Progenitor cell of endocrine pancreas (in vitro differentiated cells): Measurements from ENCODE around the gene DLG5. TPM values are rescaled to one million over a fixed set of nuclear protein-coding genes. Genes with fewer than 3 reads are reported as not detected.
A peak's percentile ranks its signal among the peaks of the same experiment; 100 is the strongest.

Experiments
- DNase-seq: peaks from one replicate; pipeline ENCODE4 v3.0.0; 2021; ENCODE audit warnings: low spot score; ENCODE audit not compliant: unreplicated experiment
- H3K27ac Mint-ChIP-seq: 2 replicates; pipeline ENCODE4 v1.8.0; 2021; ENCODE audit warnings: mild to moderate bottlenecking, moderate library complexity, mixed read lengths
- H3K27me3 Mint-ChIP-seq: 2 replicates; pipeline ENCODE4 v1.8.0; 2021; ENCODE audit warnings: mixed read lengths
- H3K36me3 Mint-ChIP-seq: 2 replicates; pipeline ENCODE4 v1.8.0; 2022; ENCODE audit warnings: mixed read lengths; ENCODE audit not compliant: insufficient read depth
- H3K4me1 Mint-ChIP-seq: 2 replicates; pipeline ENCODE4 v1.8.0; 2021; ENCODE audit warnings: low read depth, mixed read lengths
- H3K4me3 Mint-ChIP-seq: 2 replicates; pipeline ENCODE4 v1.8.0; 2021; ENCODE audit warnings: low read depth, mild to moderate bottlenecking, moderate library complexity, mixed read lengths
- H3K9me3 Mint-ChIP-seq: 2 replicates; pipeline ENCODE4 v1.8.0; 2021; ENCODE audit warnings: low read depth, mixed read lengths
- CTCF ChIP-seq: fragments of 200-600 bp; sonication (generic); IDR thresholded peaks from one replicate; pipeline ENCODE4 v1.5.0; 2021; ENCODE audit warnings: antibody characterized with exemption, mild to moderate bottlenecking; ENCODE audit not compliant: unreplicated experiment
- total RNA-seq: library from RNA; stranded (reverse); gene quantifications from 2 replicates; pipeline ENCODE4 v1.2.1, GENCODE V29; 2021

DLG5 gene
- total RNA-seq, 1 donor from 2014 or later: 149 TPM

GRCh38 chr10:77817541-77817940 lies 109.0 kb downstream of the DLG5 start:
- DNase-seq: no peak
- H3K27ac Mint-ChIP-seq: peak overlapping the region; percentile 84
- no peaks in the 10 kb centered on the region for H3K27me3 Mint-ChIP-seq
- no peaks in the 10 kb centered on the region for H3K9me3 Mint-ChIP-seq
- TF ChIP-seq CTCF: no peak
- H3K4me3 Mint-ChIP-seq: no peak overlapping the region
- peaks cover 29% of the 10 kb centered on the region for H3K36me3 Mint-ChIP-seq
- H3K4me1 Mint-ChIP-seq: no peaks in the 10 kb centered on the region

DNA sequence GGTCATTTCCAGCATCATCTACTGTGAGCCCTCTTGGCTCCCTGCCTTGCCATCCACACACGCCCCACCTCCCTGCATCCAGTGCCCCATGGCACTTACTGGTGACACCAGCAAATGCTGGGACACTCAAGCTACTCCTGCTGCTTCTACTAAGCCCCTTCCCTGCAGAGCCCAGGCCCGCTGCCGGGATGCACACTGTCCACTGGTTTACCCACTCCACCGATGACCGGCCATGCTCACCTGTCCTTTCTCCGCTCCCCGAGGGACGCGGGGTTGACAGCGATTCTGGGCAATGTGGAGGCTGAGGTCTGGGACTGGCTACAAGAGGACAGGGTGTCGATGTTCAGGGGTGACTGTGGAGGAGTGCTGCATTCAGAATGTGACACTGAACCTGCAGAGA lies 110.2 kb downstream of the DLG5 start:
- H3K4me3 Mint-ChIP-seq: no peak overlapping the region
- H3K4me1 Mint-ChIP-seq: no peaks in the 10 kb centered on the region
- no peak for TF ChIP-seq CTCF
- DNase-seq: no peak
- H3K9me3 Mint-ChIP-seq: no peaks in the 10 kb centered on the region
- H3K36me3 Mint-ChIP-seq: peaks cover 28% of the 10 kb centered on the region
- no peaks in the 10 kb centered on the region for H3K27me3 Mint-ChIP-seq
- H3K27ac Mint-ChIP-seq: peak overlapping the region; percentile 24

GRCh38 chr10:77812741-77813140 lies 113.8 kb downstream of the DLG5 start:
- peaks cover 31% of the 10 kb centered on the region for H3K36me3 Mint-ChIP-seq
- no peaks in the 10 kb centered on the region for H3K27me3 Mint-ChIP-seq
- H3K27ac Mint-ChIP-seq: no peak overlapping the region
- no peaks in the 10 kb centered on the region for H3K4me1 Mint-ChIP-seq
- no peak for TF ChIP-seq CTCF
- no peak for DNase-seq
- H3K9me3 Mint-ChIP-seq: no peaks in the 10 kb centered on the region
- no peak overlapping the region for H3K4me3 Mint-ChIP-seq

GRCh38 chr10:77811831-77812430 lies 114.6 kb downstream of the DLG5 start:
- DNase-seq: no peak
- Mint-ChIP-seq H3K4me1 (no peaks in the 10 kb centered on the region), H3K27ac (no peak overlapping the region), H3K9me3 (no peaks in the 10 kb centered on the region), H3K36me3 (peaks cover 24% of the 10 kb centered on the region), H3K4me3 (no peak overlapping the region), H3K27me3 (no peaks in the 10 kb centered on the region)
- TF ChIP-seq CTCF: no peak

DNA sequence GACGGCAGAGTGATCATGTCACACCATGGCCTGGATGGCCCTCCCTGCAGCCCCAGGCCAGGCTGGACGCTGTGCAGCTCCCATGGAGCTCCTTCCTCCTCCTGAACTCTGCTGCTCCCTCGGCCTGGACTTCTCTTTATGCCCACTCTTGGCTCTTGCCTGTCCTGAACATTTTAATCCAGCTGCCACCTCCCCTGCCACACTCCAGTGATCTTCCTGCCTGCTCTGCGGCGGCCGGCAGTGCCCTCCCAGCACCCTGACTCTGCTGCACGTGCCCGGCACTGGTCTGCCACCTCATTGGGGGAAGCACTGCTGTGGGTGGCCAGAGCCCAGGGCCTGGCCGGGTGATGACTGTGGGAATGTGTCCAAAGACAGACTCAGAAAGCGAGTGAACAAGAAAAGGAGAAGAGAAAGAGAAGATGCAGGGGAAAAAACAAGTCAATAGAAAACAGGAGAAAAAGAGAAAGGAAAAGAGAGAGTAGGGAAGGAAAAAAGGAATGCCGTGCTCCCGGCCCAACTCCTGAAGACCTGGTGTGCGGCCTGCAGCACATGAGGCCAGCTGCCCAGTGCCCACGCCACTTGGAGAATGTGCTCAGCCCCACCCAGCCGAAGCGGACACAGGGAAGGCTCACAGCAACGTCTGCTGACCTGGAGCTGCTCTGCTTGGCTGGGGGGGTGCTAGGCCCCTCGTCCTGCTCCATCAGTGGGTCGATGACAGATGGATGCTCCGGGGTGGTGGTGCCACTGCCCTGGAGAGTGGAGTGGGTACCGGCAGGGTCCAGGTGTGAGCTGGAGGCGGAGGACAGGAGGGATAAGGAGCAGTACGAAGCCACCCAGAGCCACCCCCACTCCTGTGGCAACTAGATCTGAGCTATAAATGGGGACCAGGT lies 115.9 kb downstream of the DLG5 start:
- Mint-ChIP-seq H3K4me3 (no peak overlapping the region), H3K4me1 (no peaks in the 10 kb centered on the region), H3K9me3 (no peaks in the 10 kb centered on the region), H3K27ac (no peak overlapping the region), H3K27me3 (no peaks in the 10 kb centered on the region), H3K36me3 (peaks cover 18% of the 10 kb centered on the region)
- DNase-seq: no peak
- no peak for TF ChIP-seq CTCF
